Measurements from ENCODE around the gene ELOVL4.

DNA sequence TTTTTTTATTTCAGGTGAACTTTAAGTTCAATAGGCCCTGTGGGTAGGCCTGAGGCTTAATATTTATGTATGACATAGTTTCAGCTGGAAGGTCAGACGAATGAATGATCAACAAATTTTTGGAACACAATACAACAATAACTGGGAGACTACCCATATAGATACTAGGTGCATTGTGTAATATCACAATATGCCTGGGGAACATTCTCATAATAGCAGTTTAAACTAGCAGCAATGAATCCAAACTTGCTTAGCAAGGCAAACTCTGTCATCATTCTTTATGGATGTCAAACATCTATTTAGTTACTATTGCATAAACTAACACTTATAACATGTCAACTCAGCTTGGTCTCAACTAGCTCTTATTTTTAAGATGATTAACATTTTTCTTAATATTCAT is 49.3 kb downstream of the ELOVL4 start:
- no peak for TF ChIP-seq EP300 (IDR thresholded peaks at IDR 0.05)
- TF ChIP-seq, protein P1, sequence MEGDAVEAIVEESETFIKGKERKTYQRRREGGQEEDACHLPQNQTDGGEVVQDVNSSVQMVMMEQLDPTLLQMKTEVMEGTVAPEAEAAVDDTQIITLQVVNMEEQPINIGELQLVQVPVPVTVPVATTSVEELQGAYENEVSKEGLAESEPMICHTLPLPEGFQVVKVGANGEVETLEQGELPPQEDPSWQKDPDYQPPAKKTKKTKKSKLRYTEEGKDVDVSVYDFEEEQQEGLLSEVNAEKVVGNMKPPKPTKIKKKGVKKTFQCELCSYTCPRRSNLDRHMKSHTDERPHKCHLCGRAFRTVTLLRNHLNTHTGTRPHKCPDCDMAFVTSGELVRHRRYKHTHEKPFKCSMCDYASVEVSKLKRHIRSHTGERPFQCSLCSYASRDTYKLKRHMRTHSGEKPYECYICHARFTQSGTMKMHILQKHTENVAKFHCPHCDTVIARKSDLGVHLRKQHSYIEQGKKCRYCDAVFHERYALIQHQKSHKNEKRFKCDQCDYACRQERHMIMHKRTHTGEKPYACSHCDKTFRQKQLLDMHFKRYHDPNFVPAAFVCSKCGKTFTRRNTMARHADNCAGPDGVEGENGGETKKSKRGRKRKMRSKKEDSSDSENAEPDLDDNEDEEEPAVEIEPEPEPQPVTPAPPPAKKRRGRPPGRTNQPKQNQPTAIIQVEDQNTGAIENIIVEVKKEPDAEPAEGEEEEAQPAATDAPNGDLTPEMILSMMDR (IDR thresholded peaks at IDR 0.05) = no peak

All from stomach (tissue), 4 donors.